ENCODE results near the gene COL23A1. TPM values are rescaled to one million over a fixed set of nuclear protein-coding genes. Genes with fewer than 3 reads are reported as not detected.

COL23A1 gene
- total RNA-seq, 2 donors from 2014 or later: 1.5 to 2.5 TPM

DNA sequence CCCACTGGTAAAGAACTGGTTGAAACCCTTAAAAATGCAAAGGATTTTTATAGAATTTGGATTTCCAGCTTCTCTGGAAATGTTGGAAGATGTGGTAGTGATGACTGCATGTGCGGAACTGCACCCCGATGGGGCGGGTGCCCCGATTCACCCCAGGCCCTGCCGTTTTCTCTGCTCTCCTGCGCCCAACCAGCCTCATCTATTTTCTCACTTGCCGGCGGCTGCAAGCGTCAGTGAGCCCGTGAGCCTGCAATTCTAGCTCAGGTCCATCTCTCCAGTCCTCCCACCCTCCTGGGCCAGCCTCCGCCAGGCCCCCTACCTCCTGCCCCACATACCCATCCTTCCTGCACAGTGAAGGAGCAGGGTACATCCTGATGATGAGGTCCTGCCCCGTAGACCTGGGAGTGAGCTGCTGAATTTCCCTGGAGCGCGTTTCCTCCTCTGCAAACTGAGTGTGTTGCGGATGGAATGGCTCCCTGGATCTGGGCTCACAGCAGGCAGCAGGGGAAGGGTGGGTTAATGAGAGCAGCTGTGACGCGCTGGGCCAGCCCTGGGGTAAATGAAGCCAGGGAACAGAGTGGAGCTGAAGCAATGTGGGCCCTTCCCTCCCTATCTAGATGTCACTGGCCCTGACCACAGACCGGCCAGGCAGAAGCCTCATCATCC, 311.7 kb downstream of the COL23A1 start:
- H3K9me3 ChIP-seq: no peaks in the 10 kb centered on the region
- no peak for DNase-seq (ENCODE audit: low spot score)
- H3K4me3 ChIP-seq: no peak overlapping the region
- no peak overlapping the region for H3K27ac ChIP-seq
- no peaks in the 10 kb centered on the region for H3K27me3 ChIP-seq (replicated peaks; ENCODE audit: insufficient read depth)
- TF ChIP-seq, protein P1, sequence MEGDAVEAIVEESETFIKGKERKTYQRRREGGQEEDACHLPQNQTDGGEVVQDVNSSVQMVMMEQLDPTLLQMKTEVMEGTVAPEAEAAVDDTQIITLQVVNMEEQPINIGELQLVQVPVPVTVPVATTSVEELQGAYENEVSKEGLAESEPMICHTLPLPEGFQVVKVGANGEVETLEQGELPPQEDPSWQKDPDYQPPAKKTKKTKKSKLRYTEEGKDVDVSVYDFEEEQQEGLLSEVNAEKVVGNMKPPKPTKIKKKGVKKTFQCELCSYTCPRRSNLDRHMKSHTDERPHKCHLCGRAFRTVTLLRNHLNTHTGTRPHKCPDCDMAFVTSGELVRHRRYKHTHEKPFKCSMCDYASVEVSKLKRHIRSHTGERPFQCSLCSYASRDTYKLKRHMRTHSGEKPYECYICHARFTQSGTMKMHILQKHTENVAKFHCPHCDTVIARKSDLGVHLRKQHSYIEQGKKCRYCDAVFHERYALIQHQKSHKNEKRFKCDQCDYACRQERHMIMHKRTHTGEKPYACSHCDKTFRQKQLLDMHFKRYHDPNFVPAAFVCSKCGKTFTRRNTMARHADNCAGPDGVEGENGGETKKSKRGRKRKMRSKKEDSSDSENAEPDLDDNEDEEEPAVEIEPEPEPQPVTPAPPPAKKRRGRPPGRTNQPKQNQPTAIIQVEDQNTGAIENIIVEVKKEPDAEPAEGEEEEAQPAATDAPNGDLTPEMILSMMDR (IDR thresholded peaks at IDR 0.05): no peak
- no peaks in the 10 kb centered on the region for H3K36me3 ChIP-seq
- ATAC-seq (ENCODE audit: insufficient number of reproducible peaks, low FRiP score, low read depth): no peak
- peaks cover 0 to 7% of the 10 kb centered on the region in 2 donors for H3K4me1 ChIP-seq (ENCODE audit: control insufficient read depth in 1 of 2, low read depth in 2 of 2)

DNA sequence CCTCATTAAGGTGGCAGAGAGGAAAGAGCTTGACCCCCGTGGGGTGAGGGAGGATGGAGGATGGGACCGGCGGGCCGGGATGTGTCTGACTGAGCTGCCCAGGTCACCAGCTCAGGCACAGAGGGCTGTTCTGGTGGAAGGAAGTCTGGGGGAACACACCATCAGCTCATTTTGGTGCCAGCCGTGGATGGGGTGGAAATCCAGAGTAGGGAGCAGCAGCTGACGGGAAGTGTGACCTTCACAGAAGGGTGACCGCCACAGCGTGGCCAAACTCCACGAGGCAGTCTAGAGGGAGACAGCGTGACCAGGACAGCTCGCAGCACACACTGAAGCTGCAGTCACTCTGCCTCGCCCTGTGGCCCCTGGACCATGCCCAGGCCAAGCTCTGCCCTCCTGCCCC, 312.3 kb downstream of the COL23A1 start:
- Histone ChIP-seq H3K4me3 (no peak overlapping the region), H3K27me3 (replicated peaks; ENCODE audit: insufficient read depth) (no peaks in the 10 kb centered on the region), H3K4me1 (ENCODE audit: control insufficient read depth in 1 of 2, low read depth in 2 of 2) (peaks cover 0 to 7% of the 10 kb centered on the region in 2 donors), H3K9me3 (no peaks in the 10 kb centered on the region), H3K36me3 (no peaks in the 10 kb centered on the region), H3K27ac (no peak overlapping the region)
- DNase-seq (ENCODE audit: low spot score) (no peak), ATAC-seq (ENCODE audit: insufficient number of reproducible peaks, low FRiP score, low read depth) (no peak)
- TF ChIP-seq, protein P1 (IDR thresholded peaks at IDR 0.05): no peak

DNA sequence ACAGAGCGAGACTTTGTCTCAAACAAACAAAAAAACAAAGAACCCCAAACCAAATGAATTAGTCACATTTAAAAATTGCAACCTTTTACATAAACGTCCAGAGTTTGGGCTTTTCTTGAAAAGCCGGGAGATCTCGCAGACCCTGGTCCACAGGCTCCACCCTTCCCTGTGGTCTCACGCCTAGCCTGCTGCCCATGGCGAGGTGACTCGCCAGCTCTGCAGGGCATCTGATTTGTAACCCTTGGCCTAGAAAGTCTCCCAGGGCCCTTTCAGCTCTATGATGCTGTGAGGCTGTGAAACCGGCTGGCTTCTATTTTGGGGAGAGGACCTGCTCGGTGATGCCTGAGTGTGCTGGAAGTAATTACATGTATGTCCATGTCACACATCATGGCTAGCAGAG, 312.8 kb downstream of the COL23A1 start:
- ATAC-seq (ENCODE audit: insufficient number of reproducible peaks, low FRiP score, low read depth) (no peak), DNase-seq (ENCODE audit: low spot score) (no peak)
- Histone ChIP-seq H3K4me3 (no peak overlapping the region), H3K27me3 (replicated peaks; ENCODE audit: insufficient read depth) (no peaks in the 10 kb centered on the region), H3K9me3 (no peaks in the 10 kb centered on the region), H3K27ac (no peak overlapping the region), H3K36me3 (no peaks in the 10 kb centered on the region), H3K4me1 (ENCODE audit: control insufficient read depth in 1 of 2, low read depth in 2 of 2) (peaks cover 0 to 7% of the 10 kb centered on the region in 2 donors)
- TF ChIP-seq, protein P1 (IDR thresholded peaks at IDR 0.05): no peak

DNA sequence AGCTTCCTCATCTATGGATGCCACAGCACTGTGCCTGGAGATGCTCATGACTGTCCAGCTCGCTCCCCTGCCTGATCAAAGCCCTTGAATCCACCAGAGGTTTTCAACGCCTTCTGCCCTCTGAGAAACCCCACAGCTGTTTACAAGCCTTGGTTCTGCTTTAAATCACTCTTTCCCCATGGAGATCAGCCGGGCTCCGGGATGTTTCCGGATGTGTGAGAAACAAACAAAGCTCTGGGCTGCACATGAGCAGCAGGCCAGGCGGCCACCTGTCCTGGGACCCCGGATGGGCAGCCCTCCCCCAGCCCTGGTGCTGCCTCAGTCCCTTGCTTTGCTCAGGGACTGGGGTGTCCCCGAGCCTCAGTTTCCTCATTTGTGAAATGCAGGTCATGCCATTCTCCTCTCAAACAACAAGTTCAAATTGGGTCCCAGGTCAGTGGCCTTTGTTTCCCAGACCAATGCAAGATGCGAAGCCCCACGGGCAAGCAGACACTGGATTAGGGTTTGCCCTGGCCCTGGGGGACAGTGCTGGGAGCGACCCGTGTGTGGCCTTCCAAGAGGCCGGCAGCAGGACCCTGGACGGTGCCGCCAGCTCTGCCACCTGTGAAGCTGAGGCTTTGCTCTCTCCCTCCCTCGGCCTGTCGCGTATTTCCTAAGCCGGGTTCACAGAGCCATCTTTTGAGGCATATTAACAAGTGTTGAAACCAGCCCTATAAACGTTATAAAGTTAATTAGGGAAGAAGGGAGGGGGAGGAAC, 315.2 kb downstream of the COL23A1 start:
- no peaks in the 10 kb centered on the region for H3K9me3 ChIP-seq
- ATAC-seq (ENCODE audit: insufficient number of reproducible peaks, low FRiP score, low read depth) (no peak), DNase-seq (ENCODE audit: low spot score) (no peak)
- peaks cover 0 to 4% of the 10 kb centered on the region in 2 donors for H3K4me1 ChIP-seq (ENCODE audit: control insufficient read depth in 1 of 2, low read depth in 2 of 2)
- H3K4me3 ChIP-seq: no peak overlapping the region
- TF ChIP-seq, protein P1 (IDR thresholded peaks at IDR 0.05): no peak
- H3K36me3 ChIP-seq: no peaks in the 10 kb centered on the region
- H3K27me3 ChIP-seq (replicated peaks; ENCODE audit: insufficient read depth): no peaks in the 10 kb centered on the region
- no peak overlapping the region for H3K27ac ChIP-seq

DNA sequence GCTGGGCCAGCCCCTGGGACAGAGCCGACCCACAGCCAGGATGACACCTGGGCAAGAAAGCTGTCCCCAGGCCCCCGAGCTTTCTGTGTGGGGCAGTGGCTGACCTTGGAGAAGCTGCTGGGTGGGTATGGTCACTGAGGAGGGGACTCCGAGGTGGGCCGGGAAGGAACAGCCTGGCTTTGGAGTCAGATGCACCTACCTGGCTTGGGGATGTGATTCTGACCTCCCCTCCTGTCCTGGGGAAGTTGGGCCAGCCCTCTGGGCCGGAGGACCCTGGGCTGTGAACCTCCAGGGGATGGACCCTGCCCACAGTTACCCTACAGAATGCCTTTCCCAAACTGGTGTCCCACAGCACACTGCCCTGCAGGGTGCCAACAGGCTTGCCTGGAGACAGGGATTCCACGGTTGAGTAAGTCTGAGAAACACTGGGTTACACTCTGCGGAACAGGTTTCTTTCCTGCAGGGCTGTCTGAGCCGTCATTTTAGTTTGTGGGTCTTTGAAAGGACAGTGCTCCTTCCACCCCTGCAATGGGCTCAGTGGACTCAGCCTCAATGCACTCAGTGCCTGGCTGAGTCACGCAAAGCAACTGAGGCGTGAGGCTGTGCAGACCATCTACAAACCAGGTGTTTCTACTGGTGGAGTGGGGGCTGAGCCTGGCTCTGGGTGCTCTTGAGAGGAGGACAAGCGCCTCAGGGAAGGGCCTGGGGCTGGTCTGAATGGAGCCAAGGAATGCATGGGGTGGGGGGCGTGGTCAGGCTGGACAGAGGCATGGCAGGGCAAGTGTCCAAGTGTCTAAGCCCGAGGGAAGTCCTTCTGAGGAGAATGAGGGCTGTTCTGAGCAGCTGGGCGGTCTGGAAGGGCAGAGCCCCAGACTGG, 316.3 kb downstream of the COL23A1 start:
- no peak overlapping the region for H3K4me3 ChIP-seq
- no peaks in the 10 kb centered on the region for H3K9me3 ChIP-seq
- no peak overlapping the region for H3K27ac ChIP-seq
- H3K27me3 ChIP-seq (replicated peaks; ENCODE audit: insufficient read depth): no peaks in the 10 kb centered on the region
- TF ChIP-seq, protein P1 (IDR thresholded peaks at IDR 0.05): no peak
- no peak for DNase-seq (ENCODE audit: low spot score)
- no peaks in the 10 kb centered on the region for H3K4me1 ChIP-seq (ENCODE audit: control insufficient read depth in 1 of 2, low read depth in 2 of 2)
- H3K36me3 ChIP-seq: no peaks in the 10 kb centered on the region
- no peak for ATAC-seq (ENCODE audit: insufficient number of reproducible peaks, low FRiP score, low read depth)

Data from thoracic aorta (tissue), 2 donors.